ENCODE measurements around the gene CRB1. TPM values are rescaled to one million over a fixed set of nuclear protein-coding genes. Genes with fewer than 3 reads are reported as not detected.

The CRB1 gene
- total RNA-seq, 1 experiment from 2014 or later = not detected

- H3K9me3 ChIP-seq (ENCODE audit: control insufficient read depth, low read depth, low read length) = no peaks in the 10 kb centered on the region
- no peak overlapping the region for H3K9ac ChIP-seq (ENCODE audit: extremely low read depth, insufficient read length, low read length)
- H2AK5ac ChIP-seq (ENCODE audit: insufficient read length, low read length) = no peak overlapping the region
- Mint-ChIP-seq H3K4me3 (no peak overlapping the region), H3K36me3 (ENCODE audit: insufficient read depth in 1 of 3, low read depth in 3 of 3) (no peaks in the 10 kb centered on the region), H3K27me3 (ENCODE audit: low read depth) (no peaks in the 10 kb centered on the region), H3K9me3 (no peaks in the 10 kb centered on the region; a peak in 1 of 5 replicates), H3K27ac (no peak overlapping the region), H3K4me1 (peaks cover under 1% of the 10 kb centered on the region in 2 experiments; a peak in 2 of 4 replicates)
- H3K14ac ChIP-seq (ENCODE audit: insufficient read depth, low read length) = no peak overlapping the region
- H4K5ac ChIP-seq (ENCODE audit: insufficient read length, low read depth, low read length) = no peak overlapping the region
- no peaks in the 10 kb centered on the region for H3K79me1 ChIP-seq (ENCODE audit: insufficient read depth, low read depth, low read length, poor library complexity, severe bottlenecking)
- no peak overlapping the region for H3K23ac ChIP-seq (ENCODE audit: insufficient read length, low read depth, low read length)
- no peak overlapping the region for H4K91ac ChIP-seq (ENCODE audit: insufficient read length, low read depth, low read length)
- no peak overlapping the region for H3K27ac ChIP-seq (ENCODE audit: insufficient read length, low read depth, low read length)
- WGBS (ENCODE audit: extremely low coverage, insufficient read length, low lambda C conversion rate) = no CpG with 5 or more reads among the region's 1 CpG
- no peak overlapping the region for H3T11ph ChIP-seq (ENCODE audit: low read length)
- no peak overlapping the region for H4K8ac ChIP-seq (replicated peaks; ENCODE audit: insufficient read length, low read depth, low read length)
- no peak overlapping the region for H2BK120ac ChIP-seq (ENCODE audit: low read depth, low read length, poor library complexity, severe bottlenecking)
- DNase-seq = no peak
- H3K4me2 ChIP-seq (ENCODE audit: insufficient read depth, insufficient read length, low read length) = no peak overlapping the region
- H3K4me1 ChIP-seq (ENCODE audit: insufficient read depth, low read length) = no peaks in the 10 kb centered on the region
- H2AFZ ChIP-seq (ENCODE audit: low read length) = no peak overlapping the region
- no peak overlapping the region for H3K4ac ChIP-seq (ENCODE audit: low read depth, low read length)
- no peak overlapping the region for H3K56ac ChIP-seq (ENCODE audit: insufficient read length, low read depth, low read length)
- H2BK12ac ChIP-seq (ENCODE audit: insufficient read length, low read depth, low read length) = no peak overlapping the region
- no peak overlapping the region for H3K18ac ChIP-seq (ENCODE audit: insufficient read length, low read depth, low read length)
- H3K27me3 ChIP-seq (ENCODE audit: insufficient read depth, low read length) = no peaks in the 10 kb centered on the region
- H2BK15ac ChIP-seq (ENCODE audit: low read depth, low read length) = no peak overlapping the region
- no peak overlapping the region for H2BK5ac ChIP-seq (ENCODE audit: insufficient read length, low read length)
- TF ChIP-seq CTCF (conservative IDR thresholded peaks at IDR 0.05) = no peak
- no peaks in the 10 kb centered on the region for H3K79me2 ChIP-seq (ENCODE audit: insufficient read depth, low read length)
- no peaks in the 10 kb centered on the region for H3K23me2 ChIP-seq (ENCODE audit: insufficient read length, low read depth, low read length, poor library complexity, severe bottlenecking)
- H4K20me1 ChIP-seq (ENCODE audit: control insufficient read depth, insufficient read depth, insufficient read length) = no peaks in the 10 kb centered on the region
- no peak overlapping the region for H2BK20ac ChIP-seq (ENCODE audit: low read depth, low read length, poor library complexity, severe bottlenecking)
Observed at GRCh38 chr1:197453376-197454058, 185.5 kb downstream of the CRB1 start.
